Measurements from ENCODE around the gene S100A13. TPM values are rescaled to one million over a fixed set of nuclear protein-coding genes. Genes with fewer than 3 reads are reported as not detected.

The S100A13 gene
- total and polyA plus RNA-seq, 10 of the 15 experiments (the other 5 are each of a cell fraction or from before 2014, with no cell fraction given), result 5.7 to 30.9 (median 9.1) TPM

DNA sequence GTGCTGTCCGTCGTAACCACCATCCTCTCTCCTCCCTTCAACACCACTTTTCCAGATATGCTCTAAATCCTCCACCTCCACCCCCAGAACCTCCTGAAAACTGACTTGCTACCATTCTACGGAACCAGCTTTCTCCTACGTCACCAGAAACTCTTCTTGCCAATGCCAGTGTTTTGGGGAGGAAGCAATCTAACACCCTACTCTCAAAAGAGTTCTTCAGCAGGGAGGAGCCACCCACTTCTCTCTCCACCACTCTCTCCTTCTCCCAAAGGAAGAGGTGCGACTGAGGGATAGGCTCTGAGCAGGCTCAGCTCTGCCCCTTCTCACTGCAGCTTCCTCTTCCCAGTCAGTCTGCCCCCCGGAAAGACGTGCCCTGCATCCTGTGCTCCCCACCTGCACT lies 55.6 kb downstream of the S100A13 start:
- POLR2A ChIA-PET, result interaction anchor here (0.7 to 1.8 kb wide), 6 partner anchors 27 to 414 kb away, joined by 3 to 11 read pairs (median 5); partner anchors contain the start of genes CHTOP and S100A6
- Histone ChIP-seq H3K4me3 (no peak overlapping the region), H3K79me2 (ENCODE audit: control insufficient read depth, insufficient read depth, low read length) (no peaks in the 10 kb centered on the region), H3K9ac (ENCODE audit: control insufficient read depth, insufficient read depth, low read length) (no peak overlapping the region), H3K9me3 (replicated peaks; ENCODE audit: control insufficient read depth, insufficient read depth, low read length) (no peaks in the 10 kb centered on the region), H4K20me1 (ENCODE audit: control insufficient read depth, insufficient read depth) (no peaks in the 10 kb centered on the region), H3K36me3 (ENCODE audit: control insufficient read depth in 2 of 2, insufficient read depth in 2 of 2, low read length in 1 of 2) (no peaks in the 10 kb centered on the region), H2AFZ (ENCODE audit: control insufficient read depth, low read depth, low read length) (no peak overlapping the region), H3K27ac (ENCODE audit: control insufficient read depth, insufficient read depth) (no peak overlapping the region), H3K4me1 (ENCODE audit: control insufficient read depth, insufficient read depth, low read length) (peaks cover 9% of the 10 kb centered on the region), H3K27me3 (replicated peaks in 1 of 2; ENCODE audit: control insufficient read depth in 2 of 2, insufficient read depth in 2 of 2, low read length in 1 of 2) (no peaks in the 10 kb centered on the region), H3K4me2 (ENCODE audit: control insufficient read depth, insufficient read depth) (no peak overlapping the region)
- in situ Hi-C loops (cut with MboI) (no loop called here), intact Hi-C loops (cut with micrococcal nuclease; ENCODE audit: unreplicated experiment) (loop anchor here (1.0 to 5.0 kb wide), 2 partner anchors 46 to 101 kb away; partner anchors contain the start of gene ILF2)
- SMC1A ChIA-PET (ENCODE audit: uncharacterized antibody, unreplicated experiment), result interaction anchor here (0.5 to 4.0 kb wide), 22 partner anchors 10 to 218 kb away, joined by 3 to 36 read pairs (median 7); partner anchors contain the start of genes CHTOP, ILF2, S100A1 and S100A13
- RAD21 ChIA-PET (ENCODE audit: unreplicated experiment), result interaction anchor here (0.6 to 5.2 kb wide), 18 partner anchors 10 to 586 kb away, joined by 3 to 60 read pairs (median 8); partner anchors contain the start of genes CHTOP, RAB13, S100A1 and S100A13
- CTCF ChIA-PET, result interaction anchor here (0.7 to 7.5 kb wide), 35 partner anchors 10 to 415 kb away, joined by 3 to 216 read pairs (median 9); partner anchors contain the start of genes CHTOP, ILF2, JTB and RAB13
- ATAC-seq (no peak), DNase-seq (ENCODE audit: low read depth, low spot score) (no peak), FAIRE-seq (no peak)
- no TSS peak for BruUV-seq (replicated peaks)
- TF ChIP-seq RB1 (IDR thresholded peaks at IDR 0.05; ENCODE audit: borderline replicate concordance) (no peak), ZNF384 (IDR thresholded peaks at IDR 0.05; ENCODE audit: borderline replicate concordance, low read depth, low read length) (no peak), MTA3 (IDR thresholded peaks at IDR 0.05; ENCODE audit: borderline replicate concordance, low read length) (no peak), SMAD5 (IDR thresholded peaks at IDR 0.05; ENCODE audit: low read depth) (no peak), RUNX3 (IDR thresholded peaks at IDR 0.05; ENCODE audit: low read length) (no peak), NFYA (IDR thresholded peaks at IDR 0.05; ENCODE audit: borderline replicate concordance, low read depth, low read length) (no peak), SREBF2 (IDR thresholded peaks at IDR 0.05; ENCODE audit: low read length) (no peak)
- TF ChIP-seq, protein P1, sequence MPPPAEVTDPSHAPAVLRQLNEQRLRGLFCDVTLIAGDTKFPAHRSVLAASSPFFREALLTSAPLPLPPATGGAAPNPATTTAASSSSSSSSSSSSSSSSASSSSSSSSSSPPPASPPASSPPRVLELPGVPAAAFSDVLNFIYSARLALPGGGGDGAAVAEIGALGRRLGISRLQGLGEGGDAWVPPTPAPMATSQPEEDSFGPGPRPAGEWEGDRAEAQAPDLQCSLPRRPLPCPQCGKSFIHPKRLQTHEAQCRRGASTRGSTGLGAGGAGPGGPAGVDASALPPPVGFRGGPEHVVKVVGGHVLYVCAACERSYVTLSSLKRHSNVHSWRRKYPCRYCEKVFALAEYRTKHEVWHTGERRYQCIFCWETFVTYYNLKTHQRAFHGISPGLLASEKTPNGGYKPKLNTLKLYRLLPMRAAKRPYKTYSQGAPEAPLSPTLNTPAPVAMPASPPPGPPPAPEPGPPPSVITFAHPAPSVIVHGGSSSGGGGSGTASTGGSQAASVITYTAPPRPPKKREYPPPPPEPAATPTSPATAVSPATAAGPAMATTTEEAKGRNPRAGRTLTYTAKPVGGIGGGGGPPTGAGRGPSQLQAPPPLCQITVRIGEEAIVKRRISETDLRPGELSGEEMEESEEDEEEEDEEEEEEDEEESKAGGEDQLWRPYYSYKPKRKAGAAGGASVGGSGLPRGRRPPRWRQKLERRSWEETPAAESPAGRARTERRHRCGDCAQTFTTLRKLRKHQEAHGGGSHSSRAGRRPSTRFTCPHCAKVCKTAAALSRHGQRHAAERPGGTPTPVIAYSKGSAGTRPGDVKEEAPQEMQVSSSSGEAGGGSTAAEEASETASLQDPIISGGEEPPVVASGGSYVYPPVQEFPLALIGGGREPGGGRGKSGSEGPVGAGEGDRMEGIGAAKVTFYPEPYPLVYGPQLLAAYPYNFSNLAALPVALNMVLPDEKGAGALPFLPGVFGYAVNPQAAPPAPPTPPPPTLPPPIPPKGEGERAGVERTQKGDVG (CRISPR knock-in tag; IDR thresholded peaks at IDR 0.05), result no peak
- TF ChIP-seq, protein P2, sequence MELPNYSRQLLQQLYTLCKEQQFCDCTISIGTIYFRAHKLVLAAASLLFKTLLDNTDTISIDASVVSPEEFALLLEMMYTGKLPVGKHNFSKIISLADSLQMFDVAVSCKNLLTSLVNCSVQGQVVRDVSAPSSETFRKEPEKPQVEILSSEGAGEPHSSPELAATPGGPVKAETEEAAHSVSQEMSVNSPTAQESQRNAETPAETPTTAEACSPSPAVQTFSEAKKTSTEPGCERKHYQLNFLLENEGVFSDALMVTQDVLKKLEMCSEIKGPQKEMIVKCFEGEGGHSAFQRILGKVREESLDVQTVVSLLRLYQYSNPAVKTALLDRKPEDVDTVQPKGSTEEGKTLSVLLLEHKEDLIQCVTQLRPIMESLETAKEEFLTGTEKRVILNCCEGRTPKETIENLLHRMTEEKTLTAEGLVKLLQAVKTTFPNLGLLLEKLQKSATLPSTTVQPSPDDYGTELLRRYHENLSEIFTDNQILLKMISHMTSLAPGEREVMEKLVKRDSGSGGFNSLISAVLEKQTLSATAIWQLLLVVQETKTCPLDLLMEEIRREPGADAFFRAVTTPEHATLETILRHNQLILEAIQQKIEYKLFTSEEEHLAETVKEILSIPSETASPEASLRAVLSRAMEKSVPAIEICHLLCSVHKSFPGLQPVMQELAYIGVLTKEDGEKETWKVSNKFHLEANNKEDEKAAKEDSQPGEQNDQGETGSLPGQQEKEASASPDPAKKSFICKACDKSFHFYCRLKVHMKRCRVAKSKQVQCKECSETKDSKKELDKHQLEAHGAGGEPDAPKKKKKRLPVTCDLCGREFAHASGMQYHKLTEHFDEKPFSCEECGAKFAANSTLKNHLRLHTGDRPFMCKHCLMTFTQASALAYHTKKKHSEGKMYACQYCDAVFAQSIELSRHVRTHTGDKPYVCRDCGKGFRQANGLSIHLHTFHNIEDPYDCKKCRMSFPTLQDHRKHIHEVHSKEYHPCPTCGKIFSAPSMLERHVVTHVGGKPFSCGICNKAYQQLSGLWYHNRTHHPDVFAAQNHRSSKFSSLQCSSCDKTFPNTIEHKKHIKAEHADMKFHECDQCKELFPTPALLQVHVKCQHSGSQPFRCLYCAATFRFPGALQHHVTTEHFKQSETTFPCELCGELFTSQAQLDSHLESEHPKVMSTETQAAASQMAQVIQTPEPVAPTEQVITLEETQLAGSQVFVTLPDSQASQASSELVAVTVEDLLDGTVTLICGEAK (IDR thresholded peaks at IDR 0.05; ENCODE audit: borderline replicate concordance), result no peak
- 59% methylated on average over 7 of the region's 7 CpGs for WGBS (ENCODE audit: insufficient coverage, insufficient replicate concordance, low lambda C conversion rate, missing lambda C conversion rate)
